ENCODE results near the gene MBTD1.
"Not testable (repeated sequence)": the region's sequence is repeated elsewhere in the genome, so short reads cannot be mapped to it uniquely, and the experiment has no call there.

MBTD1 gene

GRCh38 chr17:51255673-51256072 is 4.2 kb downstream of the MBTD1 start:
- no peak for DNase-seq (ENCODE audit: low spot score)

GRCh38 chr17:51251010-51251409 is 8.8 kb downstream of the MBTD1 start:
- no peak for DNase-seq (ENCODE audit: low spot score)

GRCh38 chr17:51250314-51250840 is 9.5 kb downstream of the MBTD1 start:
- DNase-seq (ENCODE audit: low spot score) = no peak

- no peak for DNase-seq (ENCODE audit: low spot score)
Observed at GRCh38 chr17:51245535-51245934, 14.3 kb downstream of the MBTD1 start.

- no peak for DNase-seq (ENCODE audit: low spot score)
Observed at GRCh38 chr17:51244041-51244440, 15.8 kb downstream of the MBTD1 start.

GRCh38 chr17:51240275-51240674 is 19.6 kb downstream of the MBTD1 start:
- DNase-seq (ENCODE audit: low spot score) = no peak

GRCh38 chr17:51238255-51238887 is 21.5 kb downstream of the MBTD1 start:
- DNase-seq (ENCODE audit: low spot score) = peak; percentile 63

GRCh38 chr17:51234162-51234561 is 25.7 kb downstream of the MBTD1 start:
- DNase-seq (ENCODE audit: low spot score) = no peak

- DNase-seq (ENCODE audit: low spot score) = no peak
Observed at GRCh38 chr17:51231999-51232398, 27.9 kb downstream of the MBTD1 start.

GRCh38 chr17:51230306-51230705 is 29.5 kb downstream of the MBTD1 start:
- DNase-seq (ENCODE audit: low spot score) = peak; percentile 22

GRCh38 chr17:51229889-51230288 is 30.0 kb downstream of the MBTD1 start:
- no peak for DNase-seq (ENCODE audit: low spot score)

GRCh38 chr17:51228161-51228560 is 31.7 kb downstream of the MBTD1 start:
- DNase-seq (ENCODE audit: low spot score) = no peak

GRCh38 chr17:51225523-51225922 is 34.3 kb downstream of the MBTD1 start:
- DNase-seq (ENCODE audit: low spot score) = not testable (repeated sequence)

- DNase-seq (ENCODE audit: low spot score) = no peak
Observed at GRCh38 chr17:51224402-51225262, 35.2 kb downstream of the MBTD1 start.

- no peak for DNase-seq (ENCODE audit: low spot score)
Observed at GRCh38 chr17:51221322-51221721, 38.5 kb downstream of the MBTD1 start.

GRCh38 chr17:51217946-51218345 is 41.9 kb downstream of the MBTD1 start:
- DNase-seq (ENCODE audit: low spot score) = no peak

GRCh38 chr17:51214920-51215319 is 44.9 kb downstream of the MBTD1 start:
- no peak for DNase-seq (ENCODE audit: low spot score)

- DNase-seq (ENCODE audit: low spot score) = no peak
Observed at GRCh38 chr17:51203838-51204237, 56.0 kb downstream of the MBTD1 start.

- no peak for DNase-seq (ENCODE audit: low spot score)
Observed at GRCh38 chr17:51200846-51201245, 59.0 kb downstream of the MBTD1 start.

GRCh38 chr17:51200295-51200694 is 59.6 kb downstream of the MBTD1 start:
- DNase-seq (ENCODE audit: low spot score) = no peak

GRCh38 chr17:51197754-51198153 is 62.1 kb downstream of the MBTD1 start:
- no peak for DNase-seq (ENCODE audit: low spot score)

- no peak for DNase-seq (ENCODE audit: low spot score)
Observed at GRCh38 chr17:51191895-51192294, 68.0 kb downstream of the MBTD1 start.

GRCh38 chr17:51189628-51190027 is 70.2 kb downstream of the MBTD1 start:
- no peak for DNase-seq (ENCODE audit: low spot score)
